ENCODE measurements around the gene KIAA1671. TPM values are rescaled to one million over a fixed set of nuclear protein-coding genes. Genes with fewer than 3 reads are reported as not detected.

KIAA1671 gene
- total RNA-seq, 1 experiment from 2014 or later: 7.7 TPM

- DNase-seq (ENCODE audit: low read depth): peak; percentile 71
These were observed 394 bp downstream of the KIAA1671 start for GRCh38 chr22:24952837-24953383.

DNA sequence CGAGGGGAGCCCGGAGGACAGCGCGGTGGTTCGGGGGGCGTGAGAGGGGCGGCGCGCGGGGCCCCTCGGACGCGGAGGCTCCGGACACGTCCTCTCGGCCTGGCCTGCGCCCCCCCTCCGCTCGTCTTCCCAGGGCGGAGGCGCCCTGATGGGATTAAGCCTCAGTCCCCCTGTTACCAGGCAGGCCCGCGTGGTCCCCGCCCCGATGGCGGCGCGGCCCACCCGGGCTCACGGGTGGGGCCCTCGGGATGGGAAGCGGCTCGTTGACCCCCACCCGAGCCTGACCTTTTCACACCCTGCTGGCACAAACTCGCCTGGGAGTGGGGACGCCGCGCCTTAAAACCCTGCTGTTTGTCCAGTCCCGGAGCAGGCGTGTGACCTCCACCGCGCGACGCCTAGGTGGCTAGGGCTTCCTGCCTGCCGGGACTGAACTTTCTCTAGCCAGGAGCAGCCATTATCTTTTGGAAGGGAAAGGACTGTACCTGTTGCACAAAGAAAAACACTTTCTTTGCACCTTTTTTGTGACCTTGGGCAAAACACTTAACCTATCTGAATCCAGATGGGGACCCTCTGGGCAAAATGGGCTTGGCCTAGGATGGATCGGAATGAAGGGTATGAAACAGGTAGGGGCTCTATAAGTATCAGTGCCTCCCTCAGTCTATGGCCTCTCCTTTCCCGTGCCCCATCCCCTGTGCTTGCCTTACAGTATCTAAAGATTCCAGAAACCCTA lies 1.0 kb downstream of the KIAA1671 start:
- no peak for DNase-seq (ENCODE audit: low read depth)

DNA sequence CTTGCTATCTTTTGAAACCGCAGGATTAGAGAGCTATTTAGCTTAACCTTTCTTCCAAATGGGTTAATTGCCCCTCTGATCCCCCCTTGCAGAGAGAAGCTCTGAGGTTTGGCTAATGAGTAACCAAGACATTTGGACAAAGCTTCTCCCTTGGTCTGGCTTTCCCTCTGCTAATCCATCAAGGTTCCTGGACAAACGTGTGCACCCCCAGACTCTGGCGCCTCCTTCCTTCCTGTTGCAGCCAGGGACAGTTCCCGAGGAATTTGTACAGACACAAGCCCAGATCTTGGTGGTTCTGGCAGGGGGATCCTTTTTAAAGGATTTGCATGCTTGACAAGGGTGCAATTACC lies 1.6 kb downstream of the KIAA1671 start:
- DNase-seq (ENCODE audit: low read depth): no peak

GRCh38 chr22:24954856-24955255 lies 2.3 kb downstream of the KIAA1671 start:
- DNase-seq (ENCODE audit: low read depth): no peak

DNA sequence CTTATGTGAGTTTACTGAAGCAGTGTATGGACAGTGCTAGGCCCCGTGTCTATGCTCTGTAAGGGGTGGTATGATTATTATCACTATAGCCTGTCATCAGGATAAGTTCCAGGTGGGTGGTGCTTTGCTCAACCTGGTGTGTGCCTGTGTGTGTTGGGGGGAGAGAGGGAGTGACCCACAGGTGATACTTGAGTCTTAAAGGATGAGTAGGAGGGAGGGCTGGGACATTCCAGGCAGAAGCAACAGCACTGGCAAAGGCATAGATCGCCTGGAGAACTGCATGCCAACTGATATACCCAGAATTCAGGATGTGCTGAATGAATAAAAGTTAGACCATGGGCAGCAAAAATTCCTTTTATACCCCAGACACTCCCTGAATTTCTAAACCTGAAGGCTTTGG lies 4.5 kb downstream of the KIAA1671 start:
- no peak for DNase-seq (ENCODE audit: low read depth)

GRCh38 chr22:24961217-24961844 lies 8.8 kb downstream of the KIAA1671 start:
- no peak for DNase-seq (ENCODE audit: low read depth)

GRCh38 chr22:24962094-24962493 lies 9.6 kb downstream of the KIAA1671 start:
- no peak for DNase-seq (ENCODE audit: low read depth)

- DNase-seq (ENCODE audit: low read depth): no peak
These were observed 10.3 kb downstream of the KIAA1671 start for GRCh38 chr22:24962835-24963234.

DNA sequence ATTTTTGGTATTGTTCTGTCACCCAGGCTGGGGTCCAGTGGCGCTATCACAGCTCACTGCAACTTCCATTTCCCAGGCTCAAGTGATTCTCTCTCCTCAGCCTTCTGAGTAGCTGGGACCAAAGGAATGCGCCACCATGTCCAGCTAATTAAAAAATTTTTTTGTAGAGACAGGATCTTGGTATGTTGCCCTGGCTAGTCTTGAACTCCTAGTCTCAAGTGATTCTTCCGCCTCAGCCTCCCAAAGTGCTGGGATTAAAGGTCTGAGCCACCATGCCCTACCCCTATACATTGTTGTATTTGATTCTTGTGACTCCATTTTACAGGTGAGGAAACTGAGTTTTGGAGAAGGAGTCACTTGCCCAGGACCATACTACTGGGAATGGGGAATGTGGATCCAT lies 11.9 kb downstream of the KIAA1671 start:
- DNase-seq (ENCODE audit: low read depth): no peak

GRCh38 chr22:24965822-24966626 lies 13.5 kb downstream of the KIAA1671 start:
- no peak for DNase-seq (ENCODE audit: low read depth)

- DNase-seq (ENCODE audit: low read depth): peak; percentile 92
These were observed 15.6 kb downstream of the KIAA1671 start for GRCh38 chr22:24968066-24968561.

DNA sequence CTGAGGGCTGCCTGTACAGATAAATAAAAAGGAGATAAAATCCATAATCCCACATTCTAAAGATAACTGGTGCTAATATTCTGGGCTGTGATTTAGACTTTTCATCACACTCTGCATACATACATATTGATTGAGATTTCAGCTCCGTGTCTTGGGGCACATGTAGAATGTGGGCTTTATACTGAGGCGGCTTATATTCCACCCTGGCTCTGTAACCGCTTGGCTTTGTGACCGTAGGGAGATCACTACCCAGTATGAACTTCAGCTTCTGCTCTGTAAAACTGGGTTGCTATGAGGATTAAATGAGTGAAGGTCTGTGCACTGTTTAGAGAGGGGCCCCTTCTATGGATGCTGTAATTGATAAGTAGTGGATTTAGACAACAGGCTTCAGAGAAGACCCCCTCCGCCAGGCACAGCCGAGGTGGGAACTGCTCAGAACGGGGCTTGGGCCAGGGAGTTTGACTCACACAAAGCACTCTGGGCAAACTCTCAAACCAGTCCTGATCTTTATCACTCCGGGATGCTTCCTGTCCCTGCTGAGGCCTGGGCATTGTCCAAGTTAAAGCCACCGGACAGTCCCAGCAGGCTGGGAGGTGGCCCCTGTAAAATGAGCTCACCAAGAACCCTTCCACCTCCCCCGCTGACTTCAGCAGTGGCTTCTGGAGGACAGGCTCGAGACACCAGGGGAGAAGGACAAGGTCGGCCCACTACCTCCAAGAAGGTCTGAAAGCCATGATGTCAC lies 17.2 kb downstream of the KIAA1671 start:
- DNase-seq (ENCODE audit: low read depth): peak; percentile 94

DNA sequence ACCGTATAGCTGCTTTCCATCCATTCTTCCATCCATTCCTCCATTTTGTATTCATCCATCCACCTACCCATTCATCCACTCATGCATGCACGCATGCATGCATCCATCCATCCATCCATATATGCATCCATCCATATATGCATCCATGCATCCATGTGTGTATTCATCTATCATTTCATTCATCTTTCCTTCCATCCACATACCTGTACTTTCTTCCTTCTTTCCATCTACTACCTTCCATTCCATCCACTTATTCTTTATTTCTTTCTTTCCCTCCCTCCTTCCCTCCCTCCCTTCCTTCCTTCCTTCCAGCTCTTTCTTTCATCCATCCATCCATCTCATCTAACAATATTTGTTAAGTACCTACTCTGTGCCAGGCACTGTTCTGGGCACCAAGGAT lies 19.9 kb downstream of the KIAA1671 start:
- DNase-seq (ENCODE audit: low read depth): no peak

DNA sequence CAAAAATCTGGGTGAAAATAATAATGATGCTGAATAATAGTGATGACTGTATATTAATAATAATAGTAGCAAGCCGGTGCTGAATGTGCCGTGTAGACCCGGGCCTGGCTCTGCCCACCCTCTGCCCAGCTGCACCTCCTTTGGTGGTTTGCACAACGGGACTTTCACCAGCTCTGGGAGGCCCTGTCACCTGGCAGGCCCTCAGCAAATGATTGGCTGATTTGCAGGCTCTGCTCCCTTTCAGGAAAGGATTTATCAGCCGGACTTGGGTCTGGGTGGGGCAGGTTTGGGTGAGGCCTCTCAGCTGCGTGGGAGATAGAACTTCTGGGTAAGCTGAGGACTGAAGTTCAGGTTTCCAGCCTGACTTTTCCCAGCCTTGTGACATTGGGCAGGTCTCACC lies 21.4 kb downstream of the KIAA1671 start:
- no peak for DNase-seq (ENCODE audit: low read depth)

- no peak for DNase-seq (ENCODE audit: low read depth)
These were observed 22.7 kb downstream of the KIAA1671 start for GRCh38 chr22:24975125-24975640.

DNA sequence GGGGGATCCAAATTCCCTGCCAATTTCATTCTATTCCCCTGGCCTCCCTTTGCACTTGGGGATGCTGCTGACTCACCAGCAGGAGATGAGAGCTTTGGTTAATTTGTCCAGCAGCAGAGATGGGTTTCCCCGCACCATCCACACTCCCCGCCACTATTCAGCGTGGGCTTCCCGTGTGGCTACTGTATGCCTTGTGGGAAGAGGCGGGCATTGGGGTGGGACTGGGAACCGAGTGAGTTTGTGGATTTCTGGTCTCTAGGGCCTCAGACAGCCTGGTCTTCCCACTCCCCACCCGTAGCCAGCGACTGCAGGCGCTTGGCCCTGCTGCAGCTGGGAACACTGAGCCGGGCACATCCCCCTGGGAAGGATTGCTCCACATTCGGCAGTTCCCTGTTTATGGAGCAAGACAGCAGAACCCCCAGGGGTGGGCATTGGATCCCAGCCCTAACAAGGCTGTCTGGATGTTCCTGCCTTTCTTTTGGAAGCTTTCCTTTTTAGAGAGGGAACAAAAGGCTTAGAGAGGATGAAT lies 23.4 kb downstream of the KIAA1671 start:
- DNase-seq (ENCODE audit: low read depth): peak; percentile 56

- no peak for DNase-seq (ENCODE audit: low read depth)
These were observed 24.1 kb downstream of the KIAA1671 start for GRCh38 chr22:24976442-24977218.

GRCh38 chr22:24977370-24978221 lies 25.1 kb downstream of the KIAA1671 start:
- DNase-seq (ENCODE audit: low read depth): no peak

DNA sequence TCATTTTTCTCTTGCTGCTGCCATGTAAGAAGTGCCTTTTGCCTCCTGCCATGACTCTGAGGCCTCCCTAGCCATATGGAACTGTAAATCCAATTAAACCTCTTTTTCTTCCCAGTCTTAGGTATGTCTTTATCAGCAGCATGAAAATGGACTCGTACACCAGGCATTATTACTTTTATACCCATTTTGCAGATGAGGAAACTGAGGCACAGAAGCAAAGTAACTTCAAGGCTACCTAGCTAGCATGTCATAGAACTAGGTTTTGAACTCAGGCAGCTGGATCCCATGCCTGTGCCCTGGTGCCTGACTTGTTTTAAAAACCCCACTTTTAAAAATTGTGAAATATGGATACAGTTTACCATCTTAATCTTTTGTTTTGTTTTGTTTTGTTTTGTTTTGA lies 25.8 kb downstream of the KIAA1671 start:
- DNase-seq (ENCODE audit: low read depth): no peak

Data from RPMI7951 (cell line).